AG10803 (cell line): ENCODE measurements around the gene DUXA.
"Not testable (repeated sequence)": the region's sequence is repeated elsewhere in the genome, so short reads cannot be mapped to it uniquely, and the experiment has no call there.

ENCODE experiments used
- DNase-seq: peaks from one replicate; pipeline ENCODE4 v3.0.0; 2010; ENCODE audit warnings: low read depth
- H3K4me3 ChIP-seq: 2 replicates; pipeline ENCODE4 v1.5.1; 2011; ENCODE audit warnings: mild to moderate bottlenecking, low read length, control low read depth
- TF ChIP-seq, protein P1 (sequence below): conservative IDR thresholded peaks from 2 replicates; pipeline ENCODE4 v1.5.1; 2011; ENCODE audit warnings: mild to moderate bottlenecking, low read length, control low read depth, inconsistent platforms

DUXA gene

DNA sequence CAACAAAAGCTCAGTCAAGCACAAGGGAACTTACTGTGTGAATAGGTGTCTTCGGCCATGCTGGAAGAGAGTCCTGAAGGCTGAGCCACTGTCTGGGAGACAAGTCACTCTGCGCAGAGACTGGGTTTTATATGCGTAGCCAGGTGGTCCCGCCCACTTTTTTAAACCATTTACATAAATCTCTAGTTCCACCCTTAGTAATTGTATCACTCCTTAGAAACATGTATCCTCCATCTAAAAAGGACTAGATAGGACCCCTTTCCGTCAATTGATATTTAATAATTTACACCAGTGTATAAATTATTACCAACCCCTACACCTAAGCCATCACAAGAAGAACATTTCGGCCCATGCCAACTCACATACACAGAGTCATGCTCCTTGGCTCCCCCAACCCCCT is at the start of gene DUXA:
TSS of gene DUXA (minus strand) at position 101 of the 400 bp plus-strand sequence. CDS start at position 59, 42 bp downstream.
- no peak within 1 kb of the TSS for H3K4me3 ChIP-seq
- DNase-seq: no peak
- TF ChIP-seq, protein P1, sequence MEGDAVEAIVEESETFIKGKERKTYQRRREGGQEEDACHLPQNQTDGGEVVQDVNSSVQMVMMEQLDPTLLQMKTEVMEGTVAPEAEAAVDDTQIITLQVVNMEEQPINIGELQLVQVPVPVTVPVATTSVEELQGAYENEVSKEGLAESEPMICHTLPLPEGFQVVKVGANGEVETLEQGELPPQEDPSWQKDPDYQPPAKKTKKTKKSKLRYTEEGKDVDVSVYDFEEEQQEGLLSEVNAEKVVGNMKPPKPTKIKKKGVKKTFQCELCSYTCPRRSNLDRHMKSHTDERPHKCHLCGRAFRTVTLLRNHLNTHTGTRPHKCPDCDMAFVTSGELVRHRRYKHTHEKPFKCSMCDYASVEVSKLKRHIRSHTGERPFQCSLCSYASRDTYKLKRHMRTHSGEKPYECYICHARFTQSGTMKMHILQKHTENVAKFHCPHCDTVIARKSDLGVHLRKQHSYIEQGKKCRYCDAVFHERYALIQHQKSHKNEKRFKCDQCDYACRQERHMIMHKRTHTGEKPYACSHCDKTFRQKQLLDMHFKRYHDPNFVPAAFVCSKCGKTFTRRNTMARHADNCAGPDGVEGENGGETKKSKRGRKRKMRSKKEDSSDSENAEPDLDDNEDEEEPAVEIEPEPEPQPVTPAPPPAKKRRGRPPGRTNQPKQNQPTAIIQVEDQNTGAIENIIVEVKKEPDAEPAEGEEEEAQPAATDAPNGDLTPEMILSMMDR: no peak

DNA sequence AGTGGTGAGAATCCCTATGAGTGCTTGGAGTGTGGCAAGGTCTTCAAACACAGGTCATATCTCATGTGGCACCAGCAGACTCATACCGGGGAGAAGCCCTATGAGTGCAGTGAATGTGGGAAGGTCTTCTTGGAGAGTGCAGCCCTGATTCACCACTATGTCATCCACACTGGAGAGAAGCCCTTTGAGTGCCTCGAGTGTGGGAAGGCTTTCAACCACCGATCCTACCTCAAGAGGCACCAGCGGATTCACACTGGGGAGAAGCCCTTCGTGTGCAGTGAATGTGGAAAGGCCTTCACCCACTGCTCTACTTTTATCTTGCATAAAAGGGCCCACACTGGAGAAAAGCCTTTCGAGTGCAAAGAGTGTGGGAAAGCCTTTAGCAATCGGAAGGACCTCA is 44.8 kb upstream of the DUXA start:
- DNase-seq: peak; percentile 4
- no peak overlapping the region for H3K4me3 ChIP-seq
- TF ChIP-seq, protein P1: no peak

DNA sequence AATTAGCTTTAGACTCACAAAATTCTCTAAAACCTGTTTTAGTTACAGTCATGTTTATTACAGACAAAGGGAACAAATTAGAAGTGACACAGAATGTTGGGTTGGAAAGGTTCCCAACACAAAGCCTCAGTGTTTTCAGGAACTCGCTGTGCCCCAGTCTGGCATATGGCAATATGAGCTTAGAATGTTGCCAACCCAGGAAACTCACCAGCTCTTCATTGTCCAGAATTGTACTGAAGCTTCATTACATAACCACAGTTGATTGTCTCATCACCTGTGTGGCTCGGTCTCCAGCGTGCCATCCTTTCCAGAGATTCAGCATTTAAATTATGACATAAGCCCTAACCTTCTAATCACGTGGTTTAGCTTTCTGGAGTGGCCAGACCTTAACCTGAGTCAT is 43.1 kb upstream of the DUXA start:
- H3K4me3 ChIP-seq: no peak overlapping the region
- TF ChIP-seq, protein P1: no peak
- no peak for DNase-seq

DNA sequence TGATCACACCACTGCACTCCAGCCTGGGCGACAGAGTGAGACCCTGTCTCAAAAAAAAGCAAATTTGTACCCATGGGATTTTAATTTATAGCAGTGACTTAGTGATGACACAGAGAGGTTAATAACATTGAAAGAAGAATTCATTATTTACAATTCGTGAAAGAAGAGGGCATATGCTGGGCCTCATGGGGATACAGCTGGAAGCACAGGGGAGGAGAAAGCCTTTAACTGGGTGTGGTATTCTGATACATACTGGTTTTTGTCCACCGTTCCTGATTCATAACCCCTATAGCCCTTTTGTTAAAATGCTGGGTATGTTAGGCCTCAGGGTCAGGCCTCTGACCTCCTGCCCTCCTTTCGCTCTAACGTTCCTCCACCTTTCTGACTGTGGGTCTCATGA is 34.9 kb upstream of the DUXA start:
- H3K4me3 ChIP-seq: no peak overlapping the region
- TF ChIP-seq, protein P1: no peak
- DNase-seq: no peak

DNA sequence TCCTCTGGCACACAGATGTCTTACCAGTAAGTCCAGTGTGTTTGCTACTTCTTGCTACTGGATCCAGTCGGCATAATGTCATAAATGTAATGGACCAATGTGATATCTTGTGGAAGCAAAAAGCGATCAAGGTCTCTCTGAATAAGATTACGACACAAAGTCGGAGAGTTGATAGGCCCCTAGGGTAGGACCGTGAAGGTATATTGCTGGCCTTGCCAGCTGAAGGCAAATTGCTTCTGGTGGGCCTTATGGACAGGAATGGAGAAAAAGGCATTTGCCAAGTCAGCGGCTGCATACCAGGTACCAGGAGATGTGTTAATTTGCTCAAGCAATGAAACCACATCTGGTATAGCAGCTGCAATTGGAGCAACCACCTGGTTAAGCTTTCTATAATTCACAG is 30.6 kb upstream of the DUXA start:
- not testable (repeated sequence) for H3K4me3 ChIP-seq, DNase-seq

DNA sequence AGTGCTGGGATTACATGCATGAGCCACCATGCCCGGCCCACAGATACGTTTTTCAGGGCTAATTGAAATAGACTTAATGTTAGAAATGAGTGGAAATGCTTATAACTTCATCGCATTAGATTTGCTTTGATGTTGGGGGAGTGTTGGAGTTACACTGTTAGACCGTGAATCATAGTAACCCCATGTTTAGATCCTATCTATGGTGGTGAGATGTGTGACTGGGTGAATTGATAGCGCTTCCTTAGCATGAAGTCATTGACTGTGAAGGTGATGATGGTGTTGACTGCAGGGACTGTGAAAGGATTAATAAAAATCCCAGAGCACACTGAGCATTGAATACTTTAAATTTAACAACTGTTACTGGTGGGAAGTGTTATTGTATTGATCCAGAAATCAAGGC is 25.7 kb upstream of the DUXA start:
- H3K4me3 ChIP-seq: peak overlapping the region; percentile 96
- TF ChIP-seq, protein P1: no peak

DNA sequence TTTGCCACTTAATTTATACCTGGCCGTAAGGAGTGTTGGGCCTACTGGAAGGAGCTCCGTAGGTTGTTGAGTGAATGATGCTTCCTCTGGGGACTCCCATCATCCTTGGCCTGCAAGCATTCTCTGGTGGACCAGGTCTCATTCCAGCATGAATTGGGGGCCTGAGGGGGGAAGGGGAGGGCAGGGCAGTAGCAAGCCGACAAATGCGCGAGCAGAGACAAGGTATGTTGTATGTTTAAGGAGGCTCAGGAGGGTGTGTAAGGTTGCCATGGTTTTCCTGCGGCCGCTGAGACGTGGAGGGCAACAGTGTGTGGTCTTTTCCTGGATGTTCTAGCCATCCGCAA is 24.8 kb upstream of the DUXA start:
- H3K4me3 ChIP-seq: peak overlapping the region; percentile 96
- TF ChIP-seq, protein P1: no peak
- DNase-seq: no peak

More for the DNA sequence above, 25.7 kb upstream of the DUXA start:
- no peak for DNase-seq
